ENCODE measurements around the gene CAMK2B.

- TF ChIP-seq CTCF (IDR thresholded peaks at IDR 0.05) = no peak
- no peak for TF ChIP-seq POLR2A (IDR thresholded peaks at IDR 0.05)
Measured at GRCh38 chr7:44220046-44220357, 105.4 kb downstream of the CAMK2B start.

Data from esophagus squamous epithelium (tissue), 4 donors.